OCI-LY1 (cell line): ENCODE measurements around the gene CFAP65.

Source experiments
- H2AFZ ChIP-seq: fragments of 200-600 bp; sonication (generic), shearing (Covaris generic); 2 replicates; pipeline ENCODE4 v1.6.0; 2014; ENCODE audit warnings: antibody characterized with exemption, mild to moderate bottlenecking, low read length
- H3F3A ChIP-seq: fragments of 200-600 bp; sonication (generic), shearing (Covaris generic); 2 replicates; pipeline ENCODE4 v1.6.0; 2014; ENCODE audit warnings: mild to moderate bottlenecking, antibody characterized with exemption, low read length, moderate library complexity; ENCODE audit not compliant: insufficient read depth
- H3K27ac ChIP-seq: fragments of 200-600 bp; sonication (generic); 2 replicates; pipeline ENCODE4 v1.5.1; 2014; ENCODE audit warnings: low read length, mixed run types, mild to moderate bottlenecking, low read depth; ENCODE audit not compliant: poor library complexity, severe bottlenecking
- H3K27me3 ChIP-seq: fragments of 200-600 bp; sonication (generic); 2 replicates; pipeline ENCODE4 v1.6.0; 2014; ENCODE audit warnings: antibody characterized with exemption, mild to moderate bottlenecking, low read length, moderate library complexity; ENCODE audit not compliant: insufficient read depth
- H3K36me3 ChIP-seq: fragments of 200-600 bp; sonication (generic); 2 replicates; pipeline ENCODE4 v1.6.1; 2014; ENCODE audit warnings: mild to moderate bottlenecking, antibody characterized with exemption, low read length, moderate library complexity, mixed read lengths; ENCODE audit not compliant: insufficient read depth
- H3K4me1 ChIP-seq: fragments of 200-600 bp; sonication (generic); 2 replicates; pipeline ENCODE4 v1.5.1; 2014; ENCODE audit warnings: mild to moderate bottlenecking, low read length, moderate library complexity; ENCODE audit not compliant: insufficient read depth, severe bottlenecking
- H3K4me2 ChIP-seq: fragments of 200-600 bp; sonication (generic), shearing (Covaris generic); 2 replicates; pipeline ENCODE4 v1.6.1; 2014; ENCODE audit warnings: low read length
- H3K4me3 ChIP-seq: fragments of 200-600 bp; sonication (generic); 2 replicates; pipeline ENCODE4 v1.5.1; 2014; ENCODE audit warnings: low read length, low read depth, mild to moderate bottlenecking, mixed read lengths; ENCODE audit not compliant: poor library complexity, severe bottlenecking
- H3K79me2 ChIP-seq: fragments of 200-600 bp; shearing (Covaris generic); 2 replicates; pipeline ENCODE4 v1.6.1; 2016; ENCODE audit warnings: mixed run types, low read length, mixed read lengths; ENCODE audit not compliant: insufficient read depth
- H3K9ac ChIP-seq: fragments of 200-600 bp; sonication (generic), shearing (Covaris generic); 2 replicates; pipeline ENCODE4 v1.6.1; 2014; ENCODE audit warnings: mild to moderate bottlenecking, low read length, mixed read lengths
- H3K9me2 ChIP-seq: fragments of 200-600 bp; sonication (generic), shearing (Covaris generic); 2 replicates; pipeline ENCODE4 v1.6.1; 2014; ENCODE audit warnings: low read depth, mild to moderate bottlenecking, low read length, mixed read lengths
- H3K9me3 ChIP-seq: fragments of 200-600 bp; shearing (Covaris generic); 2 replicates; pipeline ENCODE4 v1.6.1; 2014; ENCODE audit warnings: low read length, mixed read lengths
- H4K20me1 ChIP-seq: fragments of 200-600 bp; sonication (generic), shearing (Covaris generic); 2 replicates; pipeline ENCODE4 v1.6.0; 2016; ENCODE audit warnings: mild to moderate bottlenecking, low read length; ENCODE audit not compliant: insufficient read depth
- EZH2 ChIP-seq: fragments of 200-600 bp; sonication (generic), shearing (Covaris generic); IDR thresholded peaks from 2 replicates; pipeline ENCODE4 v1.8.0; 2017; ENCODE audit warnings: borderline replicate concordance, mixed run types, mild to moderate bottlenecking, antibody characterized with exemption, low read length, moderate library complexity, mixed read lengths
- TF ChIP-seq, protein P1 (sequence below): fragments of 200-600 bp; sonication (generic), shearing (Covaris generic); IDR thresholded peaks from 2 replicates; pipeline ENCODE4 v1.5.1; 2017; ENCODE audit warnings: mild to moderate bottlenecking, antibody characterized with exemption, low read length, moderate library complexity, mixed read lengths

Gene CFAP65

DNA sequence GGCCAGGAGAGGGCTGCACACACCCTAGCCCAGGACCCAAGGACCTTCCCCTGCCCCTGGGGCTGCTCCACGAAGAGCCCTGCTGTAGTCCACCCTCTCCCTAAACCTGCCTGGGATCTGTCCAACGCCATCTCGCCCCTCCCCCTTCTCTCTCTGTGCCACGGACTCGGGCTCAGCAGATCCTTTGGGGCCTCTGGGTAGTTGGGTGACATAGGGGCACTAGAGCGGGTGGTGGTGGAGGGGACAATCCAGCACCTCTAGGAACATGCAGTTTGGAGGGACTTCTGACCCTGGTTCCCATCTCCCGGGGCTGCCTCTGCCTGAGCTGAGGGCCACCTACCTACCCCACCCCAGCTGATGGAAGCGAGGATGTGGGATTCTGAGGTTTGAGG, 40.8 kb downstream of the CFAP65 start:
- H3K27me3 ChIP-seq = peaks cover 9% of the 10 kb centered on the region
- no peak overlapping the region for H3K4me2 ChIP-seq

DNA sequence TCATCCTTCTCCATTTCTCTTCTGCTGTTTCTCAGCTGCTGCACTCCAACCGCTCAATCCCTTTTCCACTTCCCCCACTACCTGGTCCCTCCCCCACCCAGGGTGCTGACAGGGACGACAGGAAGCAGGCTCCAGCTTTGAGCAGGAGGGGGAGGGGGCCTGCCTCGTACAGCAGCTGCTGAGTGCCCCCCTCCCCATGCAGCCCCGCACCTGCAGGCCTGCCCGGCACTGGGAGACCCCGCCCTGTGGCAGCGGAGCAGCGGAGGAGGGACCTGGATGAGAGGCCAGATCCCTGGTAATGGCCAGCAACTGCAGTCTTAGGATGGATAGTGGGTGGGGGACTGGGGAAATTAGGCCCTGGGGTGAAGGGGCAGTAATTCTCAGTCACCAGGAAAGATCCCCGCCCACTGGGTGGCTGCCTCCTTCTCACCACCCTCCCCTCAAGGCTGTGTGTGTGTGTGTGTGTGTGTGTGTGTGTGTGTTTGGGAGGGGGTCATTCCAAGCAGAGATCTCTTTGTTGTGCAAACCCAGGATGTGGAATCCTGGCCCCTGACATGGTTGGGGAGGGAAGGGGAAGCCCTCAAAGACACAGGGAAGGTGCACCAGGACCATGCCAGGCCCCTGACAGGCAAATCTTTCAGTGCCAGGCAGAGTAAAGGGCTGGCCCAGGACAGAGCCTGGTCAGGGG, 41.3 kb downstream of the CFAP65 start:
- no peaks in the 10 kb centered on the region for H3K9me2 ChIP-seq
- no peaks in the 10 kb centered on the region for H4K20me1 ChIP-seq
- peaks cover 4% of the 10 kb centered on the region for H3K4me1 ChIP-seq
- H3K79me2 ChIP-seq = no peaks in the 10 kb centered on the region
- H3K9ac ChIP-seq = no peak overlapping the region
- H3K36me3 ChIP-seq = no peaks in the 10 kb centered on the region
- H2AFZ ChIP-seq = no peak overlapping the region
- no peaks in the 10 kb centered on the region for H3K9me3 ChIP-seq
- H3K27ac ChIP-seq = no peak overlapping the region
- no peak overlapping the region for H3K4me2 ChIP-seq
- no peak for TF ChIP-seq EZH2
- TF ChIP-seq, protein P1, sequence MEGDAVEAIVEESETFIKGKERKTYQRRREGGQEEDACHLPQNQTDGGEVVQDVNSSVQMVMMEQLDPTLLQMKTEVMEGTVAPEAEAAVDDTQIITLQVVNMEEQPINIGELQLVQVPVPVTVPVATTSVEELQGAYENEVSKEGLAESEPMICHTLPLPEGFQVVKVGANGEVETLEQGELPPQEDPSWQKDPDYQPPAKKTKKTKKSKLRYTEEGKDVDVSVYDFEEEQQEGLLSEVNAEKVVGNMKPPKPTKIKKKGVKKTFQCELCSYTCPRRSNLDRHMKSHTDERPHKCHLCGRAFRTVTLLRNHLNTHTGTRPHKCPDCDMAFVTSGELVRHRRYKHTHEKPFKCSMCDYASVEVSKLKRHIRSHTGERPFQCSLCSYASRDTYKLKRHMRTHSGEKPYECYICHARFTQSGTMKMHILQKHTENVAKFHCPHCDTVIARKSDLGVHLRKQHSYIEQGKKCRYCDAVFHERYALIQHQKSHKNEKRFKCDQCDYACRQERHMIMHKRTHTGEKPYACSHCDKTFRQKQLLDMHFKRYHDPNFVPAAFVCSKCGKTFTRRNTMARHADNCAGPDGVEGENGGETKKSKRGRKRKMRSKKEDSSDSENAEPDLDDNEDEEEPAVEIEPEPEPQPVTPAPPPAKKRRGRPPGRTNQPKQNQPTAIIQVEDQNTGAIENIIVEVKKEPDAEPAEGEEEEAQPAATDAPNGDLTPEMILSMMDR = no peak
- H3K4me3 ChIP-seq = no peak overlapping the region
- no peaks in the 10 kb centered on the region for H3F3A ChIP-seq
- H3K27me3 ChIP-seq = peaks cover 9% of the 10 kb centered on the region

More for the DNA sequence above, 40.8 kb downstream of the CFAP65 start:
- peaks cover 4% of the 10 kb centered on the region for H3K4me1 ChIP-seq
- H3K9ac ChIP-seq = no peak overlapping the region
- no peak overlapping the region for H3K4me3 ChIP-seq
- H3K79me2 ChIP-seq = no peaks in the 10 kb centered on the region
- no peaks in the 10 kb centered on the region for H3K9me3 ChIP-seq
- no peaks in the 10 kb centered on the region for H3F3A ChIP-seq
- no peaks in the 10 kb centered on the region for H3K36me3 ChIP-seq
- TF ChIP-seq, protein P1 = no peak
- no peak for TF ChIP-seq EZH2
- no peak overlapping the region for H3K27ac ChIP-seq
- no peaks in the 10 kb centered on the region for H4K20me1 ChIP-seq
- H3K9me2 ChIP-seq = no peaks in the 10 kb centered on the region
- H2AFZ ChIP-seq = no peak overlapping the region

DNA sequence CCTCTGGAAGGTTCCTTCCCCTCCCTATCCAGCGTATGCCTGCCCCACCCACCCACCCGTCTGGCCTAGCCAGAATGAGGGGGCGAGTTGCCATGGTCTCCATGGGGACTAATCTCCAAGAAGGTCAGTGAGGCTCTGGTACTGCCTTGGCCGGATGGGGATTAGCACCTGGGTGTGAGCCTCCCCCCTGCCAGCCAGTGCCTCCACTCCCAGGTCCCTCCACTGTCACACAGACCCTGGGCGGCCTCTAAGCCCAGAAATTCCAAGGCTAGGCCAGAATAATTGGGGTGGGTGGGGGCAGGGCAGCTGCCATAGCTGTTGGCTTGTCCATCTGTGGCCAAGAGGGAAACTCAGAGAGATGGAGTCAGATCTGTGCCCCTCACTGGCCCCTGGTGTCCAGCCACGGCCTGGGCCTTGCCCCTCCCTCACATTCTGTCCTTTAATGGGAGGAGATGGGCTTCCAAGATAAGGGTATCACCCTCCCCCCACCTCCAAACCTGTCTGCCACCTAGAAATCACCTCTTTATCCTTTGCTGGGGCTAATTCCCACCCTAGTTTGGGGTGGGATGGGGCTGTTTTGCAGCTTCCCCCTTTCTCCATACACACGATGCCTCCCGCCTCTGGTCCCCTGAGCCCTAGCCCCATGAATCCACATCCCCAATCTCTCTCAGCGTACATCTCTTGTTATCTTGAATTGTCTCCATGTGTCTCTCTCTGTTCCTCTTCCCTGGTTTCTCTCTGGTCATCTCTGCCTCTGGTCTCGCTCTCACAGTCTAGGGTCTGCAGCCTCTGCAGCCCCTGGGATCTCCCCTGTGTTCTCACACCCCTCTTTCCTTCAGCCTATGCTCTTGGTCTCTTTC, 42.1 kb downstream of the CFAP65 start:
- Histone ChIP-seq H3K27me3 (peaks cover 9% of the 10 kb centered on the region), H3K36me3 (no peaks in the 10 kb centered on the region), H3K4me3 (no peak overlapping the region), H4K20me1 (no peaks in the 10 kb centered on the region), H3F3A (no peaks in the 10 kb centered on the region), H3K9ac (no peak overlapping the region), H3K9me2 (no peaks in the 10 kb centered on the region), H3K9me3 (no peaks in the 10 kb centered on the region), H2AFZ (no peak overlapping the region), H3K4me2 (no peak overlapping the region), H3K4me1 (peaks cover 4% of the 10 kb centered on the region), H3K79me2 (no peaks in the 10 kb centered on the region), H3K27ac (no peak overlapping the region)
- TF ChIP-seq EZH2 = no peak
- TF ChIP-seq, protein P1 = no peak
